AG10803 (cell line): ENCODE results near the gene CDK1.
"Not testable (repeated sequence)": the region's sequence is repeated elsewhere in the genome, so short reads cannot be mapped to it uniquely, and the experiment has no call there.

Experiments used
- DNase-seq: peaks from one replicate; pipeline ENCODE4 v3.0.0; 2010; ENCODE audit warnings: low read depth
- H3K4me3 ChIP-seq: 2 replicates; pipeline ENCODE4 v1.5.1; 2011; ENCODE audit warnings: mild to moderate bottlenecking, low read length, control low read depth
- TF ChIP-seq, protein P1 (sequence below): conservative IDR thresholded peaks from 2 replicates; pipeline ENCODE4 v1.5.1; 2011; ENCODE audit warnings: mild to moderate bottlenecking, low read length, control low read depth, inconsistent platforms

CDK1 gene

DNA sequence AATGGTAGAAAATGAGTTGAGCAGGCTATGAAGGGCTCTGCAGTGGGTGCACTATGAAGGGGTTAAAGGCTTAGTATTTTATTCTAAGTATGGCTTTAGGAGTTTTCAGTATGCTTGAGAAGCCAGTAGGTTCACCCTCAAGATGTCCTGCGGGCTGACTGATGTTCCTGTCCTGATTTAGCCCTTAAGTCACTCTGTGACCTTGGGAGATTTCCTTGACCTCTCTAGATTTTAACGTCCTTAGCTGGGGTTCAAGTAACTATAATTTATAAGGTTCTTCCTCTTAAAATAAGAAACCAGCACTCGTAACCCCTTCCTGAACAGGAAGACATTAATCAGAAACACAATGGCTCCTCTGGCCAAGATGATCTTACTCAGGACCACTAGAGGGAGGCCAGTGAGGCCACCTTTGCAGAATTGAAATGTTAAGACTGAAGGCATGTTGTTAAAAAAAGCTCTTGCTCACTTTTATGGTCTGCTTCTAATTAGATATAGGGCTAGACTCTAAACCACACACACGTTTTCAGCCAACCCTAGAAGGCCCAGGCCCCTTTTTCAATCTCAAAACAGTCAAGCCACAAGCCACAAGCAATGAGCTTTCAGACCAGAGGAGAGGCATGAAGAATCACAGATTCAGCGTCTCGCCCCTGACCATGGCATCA is 41.9 kb downstream of the CDK1 start:
- peak; percentile 93 for DNase-seq
- H3K4me3 ChIP-seq = no peak overlapping the region
- TF ChIP-seq, protein P1, sequence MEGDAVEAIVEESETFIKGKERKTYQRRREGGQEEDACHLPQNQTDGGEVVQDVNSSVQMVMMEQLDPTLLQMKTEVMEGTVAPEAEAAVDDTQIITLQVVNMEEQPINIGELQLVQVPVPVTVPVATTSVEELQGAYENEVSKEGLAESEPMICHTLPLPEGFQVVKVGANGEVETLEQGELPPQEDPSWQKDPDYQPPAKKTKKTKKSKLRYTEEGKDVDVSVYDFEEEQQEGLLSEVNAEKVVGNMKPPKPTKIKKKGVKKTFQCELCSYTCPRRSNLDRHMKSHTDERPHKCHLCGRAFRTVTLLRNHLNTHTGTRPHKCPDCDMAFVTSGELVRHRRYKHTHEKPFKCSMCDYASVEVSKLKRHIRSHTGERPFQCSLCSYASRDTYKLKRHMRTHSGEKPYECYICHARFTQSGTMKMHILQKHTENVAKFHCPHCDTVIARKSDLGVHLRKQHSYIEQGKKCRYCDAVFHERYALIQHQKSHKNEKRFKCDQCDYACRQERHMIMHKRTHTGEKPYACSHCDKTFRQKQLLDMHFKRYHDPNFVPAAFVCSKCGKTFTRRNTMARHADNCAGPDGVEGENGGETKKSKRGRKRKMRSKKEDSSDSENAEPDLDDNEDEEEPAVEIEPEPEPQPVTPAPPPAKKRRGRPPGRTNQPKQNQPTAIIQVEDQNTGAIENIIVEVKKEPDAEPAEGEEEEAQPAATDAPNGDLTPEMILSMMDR = peak; percentile 72

DNA sequence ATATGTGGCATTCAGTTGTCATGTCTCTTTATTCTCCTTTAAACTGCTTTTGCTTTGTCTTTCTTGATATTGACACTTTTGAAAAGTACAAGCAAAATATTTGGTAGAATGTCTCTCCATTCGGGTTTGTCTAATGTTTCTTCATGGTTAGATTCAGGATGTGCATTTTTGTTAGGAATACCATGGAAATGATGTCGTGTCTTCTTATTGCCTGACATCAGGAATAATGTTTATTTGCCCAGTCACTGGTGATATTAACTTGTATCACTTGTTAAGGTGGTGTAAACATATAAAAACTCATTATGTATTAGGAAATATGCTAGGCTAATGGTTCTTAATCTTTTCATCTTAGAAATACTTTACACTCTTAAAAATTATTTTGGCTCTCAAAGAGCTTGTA is 43.4 kb downstream of the CDK1 start:
- TF ChIP-seq, protein P1 = no peak
- DNase-seq = peak; percentile 55
- H3K4me3 ChIP-seq = no peak overlapping the region

DNA sequence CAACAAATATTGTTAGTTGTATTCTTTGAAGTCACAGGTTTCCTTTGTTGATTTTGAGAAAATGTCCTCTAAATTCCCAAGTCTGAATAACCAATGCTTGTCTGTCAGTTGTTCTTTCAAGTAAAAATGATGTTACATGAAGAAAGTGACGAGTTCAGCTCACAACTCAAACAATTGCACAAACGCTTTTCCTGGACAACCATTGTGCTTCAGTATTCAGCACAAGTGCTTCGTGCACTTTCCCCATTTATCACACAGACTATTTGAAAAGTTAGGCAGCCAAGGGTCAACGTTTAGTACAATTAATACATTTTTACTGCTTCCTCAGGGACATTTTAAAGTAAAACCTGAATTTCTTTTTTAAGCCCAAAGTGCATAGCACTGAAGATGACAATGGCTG is 44.5 kb downstream of the CDK1 start:
- H3K4me3 ChIP-seq = no peak overlapping the region
- no peak for DNase-seq
- TF ChIP-seq, protein P1 = no peak

DNA sequence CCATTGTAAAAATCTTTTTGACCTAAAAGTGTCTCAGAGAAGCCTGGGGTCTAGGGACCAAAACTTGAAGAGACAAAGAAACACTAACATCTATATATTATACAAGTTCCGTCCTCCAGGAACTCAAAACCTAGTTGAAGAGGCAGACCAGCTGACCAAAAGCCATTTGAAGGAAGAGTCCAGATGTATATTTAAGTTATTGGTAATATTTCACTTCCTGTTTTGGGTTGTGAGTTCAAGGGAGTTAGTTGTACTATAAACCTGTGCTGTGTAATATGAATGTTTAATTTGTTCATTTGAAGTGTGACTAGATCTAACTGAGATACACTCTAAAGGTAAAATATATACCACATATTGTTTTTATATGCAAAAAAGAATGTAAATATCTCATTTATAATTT is 45.0 kb downstream of the CDK1 start:
- H3K4me3 ChIP-seq = no peak overlapping the region
- TF ChIP-seq, protein P1 = no peak
- no peak for DNase-seq

DNA sequence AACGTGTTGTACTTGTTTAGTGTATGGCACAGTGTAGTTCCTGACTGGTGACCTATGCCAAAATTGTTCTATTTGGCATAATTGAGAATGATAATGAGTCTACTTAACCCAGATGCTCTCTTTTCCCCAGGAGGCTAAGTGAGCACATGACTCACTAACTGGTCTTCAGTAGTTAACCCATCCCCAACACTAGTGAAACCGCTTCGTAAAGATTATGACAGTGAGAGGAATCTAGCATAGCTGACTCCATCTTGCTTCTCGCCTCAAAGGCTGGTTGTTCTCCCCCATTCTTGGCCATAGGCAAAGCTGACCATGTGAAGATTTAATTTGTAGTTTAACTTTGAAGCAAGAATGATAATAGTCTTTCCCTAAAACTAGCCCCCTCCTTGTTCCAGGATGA is 47.2 kb downstream of the CDK1 start:
- no peak overlapping the region for H3K4me3 ChIP-seq
- DNase-seq = no peak
- TF ChIP-seq, protein P1 = no peak

DNA sequence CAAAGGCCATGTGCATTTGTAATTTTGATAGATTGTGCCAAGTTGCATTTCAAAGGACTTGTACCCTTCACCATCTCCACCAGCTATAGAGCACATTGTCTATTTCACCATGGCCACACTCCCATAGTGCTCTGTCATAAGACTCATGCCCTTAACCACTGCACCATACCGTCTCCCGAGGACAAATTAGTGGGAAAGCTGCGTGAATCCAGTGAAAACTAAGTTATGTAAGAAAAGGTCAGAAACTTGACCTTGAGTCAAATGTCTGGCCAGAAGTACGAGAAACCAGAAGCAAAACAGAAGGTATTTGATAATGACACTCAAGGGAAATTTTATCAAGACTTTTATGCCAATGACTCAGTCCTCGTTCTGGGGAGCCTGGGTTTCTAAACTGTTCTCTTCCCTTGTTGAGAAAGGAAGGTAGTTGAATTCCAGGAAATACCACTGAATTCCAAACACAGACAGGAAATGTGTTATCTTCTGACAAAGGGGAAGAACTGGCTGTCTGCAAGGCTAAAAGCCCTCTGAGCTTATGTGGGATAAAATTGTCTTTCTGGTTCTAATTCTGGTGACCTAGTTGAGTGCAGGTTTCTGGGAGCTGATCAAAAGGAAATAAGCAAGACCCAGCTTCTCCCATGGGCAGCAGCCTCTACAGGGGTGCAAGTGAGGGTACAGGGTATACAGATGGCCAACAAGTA is 49.7 kb downstream of the CDK1 start:
- TF ChIP-seq, protein P1 = no peak
- no peak overlapping the region for H3K4me3 ChIP-seq
- DNase-seq = peak; percentile 87

DNA sequence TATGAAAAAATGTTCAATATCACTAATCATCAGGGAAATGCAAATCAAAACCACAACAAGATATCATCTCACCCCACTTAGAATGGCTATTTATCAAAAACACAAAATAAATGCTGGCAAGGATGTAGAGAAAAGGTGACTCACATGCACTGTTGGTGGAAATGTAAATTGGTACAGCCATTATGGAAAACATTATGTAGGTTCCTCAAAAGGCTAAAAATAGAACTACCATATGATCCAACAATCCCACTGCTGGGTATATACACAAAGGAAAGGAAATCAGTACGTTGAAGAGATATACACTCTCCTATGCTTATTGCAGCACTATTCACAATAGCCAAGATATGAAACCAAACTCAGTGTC is 50.2 kb downstream of the CDK1 start:
- DNase-seq = no peak
- no peak overlapping the region for H3K4me3 ChIP-seq
- TF ChIP-seq, protein P1 = no peak

DNA sequence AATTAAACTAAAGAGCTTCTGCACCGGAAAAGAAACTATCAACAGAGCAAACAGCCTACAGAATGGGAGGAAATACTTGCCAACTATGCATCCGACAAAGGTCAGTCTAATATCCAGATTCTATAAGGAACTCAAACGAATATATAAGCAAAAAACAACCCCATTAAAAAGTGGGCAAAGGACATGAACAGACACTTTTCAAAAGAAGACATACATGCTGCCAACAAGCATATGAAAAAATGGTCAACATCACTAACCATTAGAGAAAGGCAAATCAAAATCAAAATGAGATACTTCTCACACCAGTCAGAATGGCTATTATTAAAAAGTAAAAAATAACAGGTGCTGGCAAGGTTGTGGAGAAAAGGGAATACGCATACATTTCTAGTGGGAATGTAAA is 53.9 kb downstream of the CDK1 start:
- DNase-seq, H3K4me3 ChIP-seq: not testable (repeated sequence)
